DMS53 treated with DMSO at 0.1 percent for 48 hours (cell line): Measurements from ENCODE around the gene MREG.

Experiments used
- DNase-seq: peaks from one replicate; lab custom pipeline; 2025; ENCODE audit not compliant: unreplicated experiment; lab: John Stamatoyannopoulos, UW

MREG gene, protein sequence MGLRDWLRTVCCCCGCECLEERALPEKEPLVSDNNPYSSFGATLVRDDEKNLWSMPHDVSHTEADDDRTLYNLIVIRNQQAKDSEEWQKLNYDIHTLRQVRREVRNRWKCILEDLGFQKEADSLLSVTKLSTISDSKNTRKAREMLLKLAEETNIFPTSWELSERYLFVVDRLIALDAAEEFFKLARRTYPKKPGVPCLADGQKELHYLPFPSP

DNA sequence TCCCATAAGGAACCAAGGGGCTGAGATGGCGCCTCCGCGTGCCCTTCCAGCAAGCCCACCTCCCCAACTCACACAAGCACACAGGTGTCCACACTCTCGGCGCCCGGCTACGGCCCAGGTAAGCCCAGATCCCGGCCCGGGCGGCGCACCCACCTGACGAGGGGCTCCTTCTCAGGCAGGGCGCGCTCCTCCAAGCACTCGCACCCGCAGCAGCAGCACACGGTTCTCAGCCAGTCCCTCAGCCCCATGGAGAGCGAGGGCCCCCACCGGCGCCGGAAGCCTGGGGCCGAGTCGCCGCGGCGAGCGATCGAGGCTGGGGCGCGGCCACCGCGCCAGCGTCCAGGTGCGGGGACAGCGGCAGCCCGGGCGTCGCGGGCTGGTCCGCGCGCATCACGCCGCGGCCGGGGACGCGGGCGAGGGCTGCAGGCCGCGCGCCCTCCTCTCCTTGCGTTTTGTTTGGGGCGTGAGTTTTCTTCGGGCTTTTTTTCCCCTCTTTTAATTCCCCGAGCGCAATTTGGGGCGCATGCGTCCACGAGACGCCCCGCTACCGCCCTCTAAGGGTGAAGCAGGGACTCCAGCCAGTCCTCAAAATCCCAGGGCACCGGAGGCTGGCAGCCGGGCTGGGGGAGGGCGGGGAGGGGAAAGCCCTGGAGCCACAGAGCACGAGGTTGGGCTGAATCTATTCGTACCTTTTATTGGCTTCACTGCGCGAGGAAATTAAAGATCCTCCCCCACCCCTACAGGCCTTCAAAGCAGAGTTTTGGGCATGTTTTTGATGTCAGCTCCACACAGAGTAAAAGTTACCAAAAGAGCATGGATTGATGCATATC, at the start of gene MREG:
Gene MREG (minus strand): TSS at position 472 of the 830 bp plus-strand sequence. CDS start 224 bp downstream, at position 248.
- DNase-seq: peak; percentile 57

GRCh38 chr2:216059233-216059834, 46.0 kb upstream of the MREG start:
- no peak for DNase-seq

DNA sequence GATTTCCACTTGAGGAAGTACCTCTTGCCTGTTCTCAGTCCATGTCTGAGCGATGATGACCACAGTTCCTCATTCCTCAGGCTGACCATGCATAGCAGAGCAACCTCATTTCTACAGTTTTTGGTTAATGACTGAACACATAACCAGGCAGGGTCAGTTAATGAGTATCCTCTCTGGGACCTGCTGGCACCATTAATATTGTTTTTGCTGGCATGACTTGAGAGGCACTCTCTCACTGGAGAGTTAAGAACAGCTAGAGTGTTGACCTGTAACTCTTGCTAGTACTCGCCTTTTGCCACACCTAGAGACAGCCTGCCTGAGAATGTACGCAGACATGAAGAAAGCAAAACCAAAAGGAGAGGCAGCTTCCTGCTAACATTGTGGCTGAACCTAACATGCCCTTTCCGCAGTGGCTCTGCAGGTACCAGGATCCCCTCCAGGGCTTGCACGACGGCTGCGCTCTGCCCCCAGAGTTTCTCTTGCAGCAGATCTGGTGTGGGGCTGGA, 44.4 kb upstream of the MREG start:
- DNase-seq: no peak

- DNase-seq: no peak
Measured at GRCh38 chr2:216056739-216057138, 43.4 kb upstream of the MREG start.

- DNase-seq: no peak
Measured at GRCh38 chr2:216055680-216056079, 42.3 kb upstream of the MREG start.

GRCh38 chr2:216052420-216052819, 39.1 kb upstream of the MREG start:
- no peak for DNase-seq

DNA sequence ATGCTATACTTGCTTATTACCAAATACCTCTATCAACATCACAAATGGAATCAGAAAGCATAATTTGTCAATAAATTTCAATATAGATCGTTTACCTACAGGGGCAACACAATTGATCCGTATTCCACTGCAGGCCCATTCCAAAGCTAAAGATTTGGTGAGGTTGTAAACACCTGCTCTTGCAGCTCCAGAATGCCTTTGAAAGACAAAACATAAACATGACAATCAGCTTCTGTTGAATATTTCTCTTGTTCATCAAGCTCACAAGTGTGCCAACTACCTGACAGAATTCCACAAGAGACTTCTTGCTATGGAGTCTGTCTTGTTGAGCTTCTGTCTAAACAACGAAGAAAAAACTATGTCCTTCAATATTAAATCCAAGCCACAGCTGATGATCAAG, 38.0 kb upstream of the MREG start:
- no peak for DNase-seq

DNA sequence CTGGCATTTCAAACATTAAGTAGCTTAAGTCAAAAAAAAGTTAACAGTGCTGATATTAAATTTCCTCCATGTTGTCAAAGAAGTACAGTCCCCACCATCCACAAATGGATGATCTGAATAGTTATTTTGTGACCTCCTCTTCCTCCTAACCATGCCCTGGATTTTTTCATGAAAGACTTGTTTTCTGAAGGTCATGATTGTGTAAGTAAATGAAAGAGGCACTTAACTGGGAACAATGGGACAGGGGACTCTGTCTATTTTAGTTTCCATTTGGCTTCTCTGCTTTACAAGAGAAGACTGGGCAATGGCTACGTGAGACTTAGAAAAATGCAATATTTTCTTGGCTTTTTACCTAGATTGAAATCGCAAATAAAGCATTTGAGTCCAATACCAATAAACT, 36.1 kb upstream of the MREG start:
- no peak for DNase-seq

GRCh38 chr2:216047397-216047796, 34.0 kb upstream of the MREG start:
- DNase-seq: no peak

DNA sequence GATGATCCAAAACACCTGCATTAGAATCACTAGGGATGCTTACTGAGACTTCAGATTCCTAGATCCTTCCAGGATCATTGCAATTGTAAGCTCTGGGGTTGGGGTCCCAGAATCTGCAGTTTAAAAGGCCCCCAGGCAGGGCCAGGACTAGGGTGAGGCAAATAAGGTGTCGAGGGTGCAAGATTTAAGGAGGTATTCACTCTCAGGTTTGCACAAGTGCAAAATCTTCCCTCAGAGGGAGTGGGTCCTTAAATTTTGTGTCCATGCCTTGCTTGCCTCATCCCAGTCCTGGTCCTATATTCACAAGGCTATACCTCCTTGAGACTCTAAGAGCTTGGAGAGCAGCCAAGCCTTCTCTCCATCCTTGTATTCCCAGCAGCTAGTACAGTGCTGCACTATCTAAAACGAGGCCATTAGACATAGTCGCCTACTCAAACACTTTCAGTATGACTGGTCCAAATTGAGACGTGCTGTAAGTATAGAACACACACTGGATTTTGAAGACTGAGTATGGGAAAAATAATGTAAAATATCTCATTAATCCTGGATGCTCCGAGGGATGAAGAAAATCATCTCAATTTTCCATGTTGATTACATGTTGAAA, 31.6 kb upstream of the MREG start:
- DNase-seq: no peak

- DNase-seq: no peak
Measured at GRCh38 chr2:216043949-216044348, 30.6 kb upstream of the MREG start.

GRCh38 chr2:216041438-216041837, 28.1 kb upstream of the MREG start:
- no peak for DNase-seq

DNA sequence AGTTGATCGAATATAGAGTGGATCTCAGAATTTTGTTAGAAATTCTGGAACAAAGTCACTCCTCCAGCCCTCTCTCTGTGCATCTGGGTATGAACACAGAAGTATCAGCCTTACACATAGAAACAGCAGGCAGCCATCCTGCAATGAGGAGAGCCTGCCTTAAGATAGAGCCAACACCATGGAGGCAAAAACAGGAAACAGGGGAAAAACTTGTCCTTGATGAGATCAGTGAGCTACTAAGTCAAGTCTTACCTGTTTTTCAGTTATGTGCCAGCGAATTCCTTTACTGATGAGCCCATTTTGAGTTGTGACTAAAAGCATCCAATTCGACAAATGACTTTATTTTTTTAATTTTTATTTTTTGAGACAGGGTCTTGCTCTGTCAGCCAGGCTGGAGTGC, 26.6 kb upstream of the MREG start:
- DNase-seq: no peak

GRCh38 chr2:216034065-216034464, 20.7 kb upstream of the MREG start:
- DNase-seq: peak; percentile 24

GRCh38 chr2:216033403-216033802, 20.1 kb upstream of the MREG start:
- no peak for DNase-seq

DNA sequence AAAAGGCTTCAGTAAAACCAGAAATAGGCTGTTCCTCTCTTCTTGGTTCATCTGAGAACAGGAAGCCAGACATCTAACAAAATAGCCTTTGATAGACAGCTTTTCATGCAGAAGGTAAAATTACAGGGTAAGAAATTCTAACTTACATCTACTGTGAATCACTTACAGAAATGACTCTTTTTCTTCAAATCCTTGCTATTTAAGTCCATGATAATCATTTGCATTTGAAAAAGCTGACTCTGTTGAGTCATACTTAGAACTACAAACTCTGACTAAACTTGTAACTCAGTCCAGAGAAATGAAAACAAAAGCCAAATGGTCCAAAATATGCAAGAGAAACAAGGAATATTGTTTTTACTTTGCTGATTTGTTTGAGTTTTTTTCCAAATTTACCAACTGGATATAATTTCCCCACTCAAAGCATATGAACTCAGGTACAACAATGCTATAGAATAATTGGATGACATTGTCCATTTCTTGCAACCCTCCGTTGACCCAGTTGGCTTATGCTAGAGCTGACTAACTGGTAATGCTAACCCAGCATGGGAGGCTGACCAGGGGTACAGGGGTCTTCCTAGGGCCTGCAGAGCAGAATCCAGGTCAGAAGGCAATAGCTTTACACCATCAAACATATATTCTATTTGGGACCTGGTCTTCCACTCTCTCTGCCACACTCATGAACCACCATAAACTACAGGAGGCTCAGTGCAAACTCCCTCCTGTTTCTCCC, 18.8 kb upstream of the MREG start:
- DNase-seq: no peak

DNA sequence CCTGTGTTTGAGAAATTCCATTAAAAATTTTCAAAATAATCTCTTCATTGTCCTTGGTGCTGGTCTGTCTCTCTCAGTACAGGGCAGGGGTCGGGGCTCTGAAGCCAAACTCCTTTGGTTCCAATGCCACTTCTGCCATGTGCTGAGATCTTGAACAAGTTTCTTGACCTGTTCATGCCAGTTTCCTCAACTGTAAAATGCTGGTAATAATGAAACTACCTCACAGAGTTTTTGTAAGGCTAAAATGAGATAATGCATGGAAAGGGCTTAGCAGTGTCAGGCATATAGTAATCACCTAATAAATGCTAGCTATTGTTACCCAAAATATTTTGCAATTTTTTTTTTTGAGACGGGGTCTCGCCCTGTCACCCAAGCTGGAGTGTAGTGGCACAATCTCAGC, 16.9 kb upstream of the MREG start:
- DNase-seq: no peak

GRCh38 chr2:216029416-216030129, 16.2 kb upstream of the MREG start:
- no peak for DNase-seq

GRCh38 chr2:216024779-216025336, 11.5 kb upstream of the MREG start:
- no peak for DNase-seq

- DNase-seq: peak; percentile 72
Measured at GRCh38 chr2:216023055-216023648, 9.8 kb upstream of the MREG start.
